ENCODE data around the gene ATP9A.

DNA sequence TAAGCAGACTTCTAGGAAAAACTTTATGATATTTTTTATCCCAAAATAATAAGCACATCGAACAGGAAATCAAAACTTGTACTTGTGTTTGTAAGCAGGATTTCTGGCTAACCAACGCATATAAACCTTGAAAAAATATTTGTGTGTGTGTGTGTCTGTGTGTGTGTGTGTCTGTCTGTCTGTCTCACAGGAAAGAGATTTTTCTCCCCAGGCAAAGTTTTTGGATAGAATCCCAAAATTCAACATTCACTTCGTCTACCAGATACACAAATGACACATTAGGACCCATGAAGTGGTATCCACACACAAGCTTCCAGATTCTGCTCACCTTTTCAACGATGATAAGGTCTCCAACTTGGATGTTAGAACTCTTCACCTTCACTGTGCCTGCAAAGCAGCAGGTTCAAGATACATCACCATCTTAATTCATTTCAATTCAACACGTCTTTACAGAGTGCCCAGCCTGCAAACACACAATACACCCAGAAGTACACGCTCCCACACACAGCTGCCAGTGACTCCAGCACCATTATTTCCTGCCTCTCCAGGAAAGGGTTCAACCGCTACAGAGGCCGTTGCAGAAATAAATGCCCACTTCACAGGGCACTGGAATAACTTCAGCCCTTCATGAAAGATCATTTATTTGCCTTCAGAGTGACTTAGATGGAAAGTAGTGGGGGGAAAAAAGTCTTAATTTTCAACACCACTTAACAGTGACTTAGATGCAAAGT lies 70.9 kb downstream of the ATP9A start:
- no peak for TF ChIP-seq EZH2 (IDR thresholded peaks at IDR 0.05; ENCODE audit: borderline replicate concordance, insufficient read depth, low read length, poor library complexity, severe bottlenecking)
- TF ChIP-seq CTCF (IDR thresholded peaks at IDR 0.05; ENCODE audit: poor library complexity, severe bottlenecking), result no peak
- no peak for TF ChIP-seq POLR2AphosphoS5 (IDR thresholded peaks at IDR 0.05)
- TF ChIP-seq RAD21 (conservative IDR thresholded peaks at IDR 0.05), result no peak
- no peak for TF ChIP-seq SMC3 (conservative IDR thresholded peaks at IDR 0.05; ENCODE audit: poor library complexity)
- TF ChIP-seq REST (IDR thresholded peaks at IDR 0.05; ENCODE audit: borderline replicate concordance), result no peak

All from neural cell (in vitro differentiated cells).